Smooth muscle cell (in vitro differentiated cells): Measurements from ENCODE around the gene ETS1. TPM values are rescaled to one million over a fixed set of nuclear protein-coding genes. Genes with fewer than 3 reads are reported as not detected.

Experiments
- DNase-seq: peaks from one replicate; lab custom pipeline; 2025; ENCODE audit not compliant: unreplicated experiment; lab: John Stamatoyannopoulos, UW
- H2AFZ ChIP-seq: fragments of 200-600 bp; sonication (generic); 2 replicates; pipeline ENCODE4 v1.6.0; 2016; ENCODE audit warnings: antibody characterized with exemption, low read depth, mild to moderate bottlenecking
- H3F3A ChIP-seq: fragments of 200-600 bp; sonication (generic); 2 replicates; pipeline ENCODE4 v1.6.0; 2017; ENCODE audit warnings: antibody characterized with exemption, low read depth
- H3K27ac ChIP-seq: fragments of 200-600 bp; sonication (generic); 2 replicates; pipeline ENCODE4 v1.5.1; 2016; ENCODE audit warnings: low read depth, mild to moderate bottlenecking
- H3K27me3 ChIP-seq: fragments of 200-600 bp; sonication (generic); 2 replicates; pipeline ENCODE4 v1.6.1; 2016; ENCODE audit warnings: low read depth, mild to moderate bottlenecking
- H3K36me3 ChIP-seq: fragments of 200-600 bp; sonication (generic); 2 replicates; pipeline ENCODE4 v1.5.1; 2016; ENCODE audit warnings: low read depth
- H3K4me1 ChIP-seq: fragments of 200-600 bp; sonication (generic); 2 replicates; pipeline ENCODE4 v1.5.1; 2016; ENCODE audit warnings: low read depth
- H3K4me2 ChIP-seq: fragments of 200-600 bp; sonication (generic); 2 replicates; pipeline ENCODE4 v1.6.0; 2016; ENCODE audit warnings: mild to moderate bottlenecking
- H3K4me3 ChIP-seq: fragments of 200-600 bp; sonication (generic); 2 replicates; pipeline ENCODE4 v1.5.1; 2016; ENCODE audit warnings: mild to moderate bottlenecking
- H3K79me2 ChIP-seq: fragments of 200-600 bp; sonication (generic); 2 replicates; pipeline ENCODE4 v1.6.0; 2016; ENCODE audit warnings: low read depth, mild to moderate bottlenecking
- H3K9ac ChIP-seq: fragments of 200-600 bp; sonication (generic); 2 replicates; pipeline ENCODE4 v1.6.0; 2016; ENCODE audit warnings: low read depth
- H3K9me3 ChIP-seq: fragments of 200-600 bp; sonication (generic); replicated peaks from 2 replicates; pipeline ENCODE4 v1.5.1; 2016; ENCODE audit warnings: low read depth
- H4K20me1 ChIP-seq: fragments of 200-600 bp; sonication (generic); 2 replicates; pipeline ENCODE4 v1.6.0; 2016; ENCODE audit warnings: low read depth
- WGBS: methylation state at CpG from one replicate; pipeline ENCODE4 v1.1.7; 2016; ENCODE audit warnings: low lambda C conversion rate; 5-methylcytosine and 5-hydroxymethylcytosine counted together
- polyA plus RNA-seq: library from polyadenylated mRNA; unstranded; fragments of >200 nt; fragmentation: Nextera tagmentation; extraction: Ambion mirVana; gene quantifications from 2 replicates; pipeline ENCODE4 v1.2.1, GENCODE V29; 2016
- total RNA-seq: library from RNA; depleted of rRNA; stranded (reverse); fragments of >200 nt; gene quantifications from 2 replicates; pipeline ENCODE4 v1.2.3, GENCODE V29; 2014
- TF ChIP-seq, protein P1 (sequence below): fragments of 200-600 bp; sonication (generic); IDR thresholded peaks from 2 replicates; pipeline ENCODE4 v1.5.1; 2017; ENCODE audit warnings: borderline replicate concordance, mild to moderate bottlenecking, antibody characterized with exemption; ENCODE audit not compliant: insufficient read depth, poor library complexity, severe bottlenecking

Gene ETS1
- total and polyA plus RNA-seq, 2 experiments from 2014 or later: 4.1 to 22.8 TPM

DNA sequence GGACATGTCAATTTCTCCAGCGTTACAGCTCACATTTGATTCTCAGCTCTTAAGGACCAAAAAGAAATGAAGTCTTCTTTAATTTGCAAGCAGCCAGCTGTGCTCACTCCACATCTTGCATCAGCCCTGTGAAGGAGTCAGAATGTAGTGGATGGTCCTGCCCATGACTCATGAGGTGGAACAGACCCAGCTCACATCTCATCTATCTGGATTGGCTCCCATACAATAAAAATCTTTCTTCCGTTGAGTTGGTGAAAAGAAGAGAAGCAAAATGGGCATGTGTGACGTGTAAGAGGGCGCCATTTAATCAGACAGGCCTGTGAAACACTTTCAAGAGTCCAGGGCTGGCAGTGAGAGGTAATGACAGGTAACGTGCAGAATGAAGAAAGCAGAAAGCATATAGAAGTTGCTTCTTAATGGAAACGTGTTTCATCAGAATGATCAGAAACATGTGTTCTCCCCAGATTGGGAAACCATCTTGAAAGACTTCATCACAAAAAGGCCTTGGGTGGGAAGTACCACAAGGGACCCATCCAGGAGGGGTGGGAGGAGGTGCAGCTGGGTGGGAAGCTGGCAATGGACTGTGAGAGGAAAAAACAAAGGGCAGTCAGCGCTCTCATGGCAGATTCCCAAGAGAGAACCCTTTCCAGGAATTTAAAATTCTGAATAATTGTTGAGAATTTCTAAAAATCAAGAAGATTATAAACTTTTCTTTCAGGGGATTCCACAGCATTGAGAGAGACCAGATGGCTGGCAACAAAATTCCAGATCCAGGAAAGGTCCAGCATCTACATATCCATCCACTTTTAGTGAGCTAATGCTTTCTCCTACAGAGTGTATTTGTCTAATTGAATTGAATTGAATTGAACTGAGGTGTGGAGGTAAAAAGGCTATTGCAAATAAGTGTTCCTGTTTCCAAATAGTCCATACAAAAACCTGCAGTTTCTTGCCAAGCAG is 57.0 kb downstream of the ETS1 start:
- H2AFZ ChIP-seq: no peak overlapping the region
- no peak for DNase-seq
- H3K27me3 ChIP-seq: no peaks in the 10 kb centered on the region
- H3K36me3 ChIP-seq: no peaks in the 10 kb centered on the region
- H3F3A ChIP-seq: no peaks in the 10 kb centered on the region
- peaks cover 3% of the 10 kb centered on the region for H3K4me1 ChIP-seq
- no peak overlapping the region for H3K9ac ChIP-seq
- no peaks in the 10 kb centered on the region for H3K79me2 ChIP-seq
- 80% methylated on average over 7 of the region's 7 CpGs for WGBS
- H3K27ac ChIP-seq: no peak overlapping the region
- TF ChIP-seq, protein P1, sequence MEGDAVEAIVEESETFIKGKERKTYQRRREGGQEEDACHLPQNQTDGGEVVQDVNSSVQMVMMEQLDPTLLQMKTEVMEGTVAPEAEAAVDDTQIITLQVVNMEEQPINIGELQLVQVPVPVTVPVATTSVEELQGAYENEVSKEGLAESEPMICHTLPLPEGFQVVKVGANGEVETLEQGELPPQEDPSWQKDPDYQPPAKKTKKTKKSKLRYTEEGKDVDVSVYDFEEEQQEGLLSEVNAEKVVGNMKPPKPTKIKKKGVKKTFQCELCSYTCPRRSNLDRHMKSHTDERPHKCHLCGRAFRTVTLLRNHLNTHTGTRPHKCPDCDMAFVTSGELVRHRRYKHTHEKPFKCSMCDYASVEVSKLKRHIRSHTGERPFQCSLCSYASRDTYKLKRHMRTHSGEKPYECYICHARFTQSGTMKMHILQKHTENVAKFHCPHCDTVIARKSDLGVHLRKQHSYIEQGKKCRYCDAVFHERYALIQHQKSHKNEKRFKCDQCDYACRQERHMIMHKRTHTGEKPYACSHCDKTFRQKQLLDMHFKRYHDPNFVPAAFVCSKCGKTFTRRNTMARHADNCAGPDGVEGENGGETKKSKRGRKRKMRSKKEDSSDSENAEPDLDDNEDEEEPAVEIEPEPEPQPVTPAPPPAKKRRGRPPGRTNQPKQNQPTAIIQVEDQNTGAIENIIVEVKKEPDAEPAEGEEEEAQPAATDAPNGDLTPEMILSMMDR: no peak
- no peak overlapping the region for H3K4me2 ChIP-seq
- no peak overlapping the region for H3K4me3 ChIP-seq
- no peaks in the 10 kb centered on the region for H4K20me1 ChIP-seq
- H3K9me3 ChIP-seq: no peaks in the 10 kb centered on the region

DNA sequence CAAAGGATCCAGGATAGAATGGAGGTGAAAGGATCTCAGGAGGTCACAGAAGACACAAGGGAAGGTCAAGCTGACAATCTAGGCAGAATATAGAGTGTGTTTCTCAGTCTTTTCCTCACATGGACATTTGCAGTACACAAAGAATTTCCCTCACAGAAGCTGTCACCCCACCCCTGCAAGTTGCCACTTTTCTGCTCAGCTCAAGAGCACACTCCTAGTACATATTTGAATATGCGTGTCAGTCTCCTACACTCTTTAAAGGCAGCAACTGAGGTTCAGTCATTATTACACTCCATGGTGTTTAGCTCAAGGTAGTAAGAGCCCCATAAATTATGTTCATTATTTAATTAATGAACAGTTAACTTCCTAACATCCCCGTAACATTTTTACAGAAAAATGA is 59.1 kb downstream of the ETS1 start:
- H3K4me2 ChIP-seq: no peak overlapping the region
- no peak overlapping the region for H3K4me3 ChIP-seq
- no peaks in the 10 kb centered on the region for H4K20me1 ChIP-seq
- no peak overlapping the region for H2AFZ ChIP-seq
- DNase-seq: no peak
- H3K27me3 ChIP-seq: no peaks in the 10 kb centered on the region
- H3K27ac ChIP-seq: no peak overlapping the region
- peaks cover 6% of the 10 kb centered on the region for H3K4me1 ChIP-seq
- H3K79me2 ChIP-seq: no peaks in the 10 kb centered on the region
- H3F3A ChIP-seq: peaks cover 4% of the 10 kb centered on the region
- no peaks in the 10 kb centered on the region for H3K36me3 ChIP-seq
- no peaks in the 10 kb centered on the region for H3K9me3 ChIP-seq
- 92% methylated on average over 2 of the region's 2 CpGs for whole genome bisulfite sequencing
- TF ChIP-seq, protein P1: no peak
- H3K9ac ChIP-seq: no peak overlapping the region

DNA sequence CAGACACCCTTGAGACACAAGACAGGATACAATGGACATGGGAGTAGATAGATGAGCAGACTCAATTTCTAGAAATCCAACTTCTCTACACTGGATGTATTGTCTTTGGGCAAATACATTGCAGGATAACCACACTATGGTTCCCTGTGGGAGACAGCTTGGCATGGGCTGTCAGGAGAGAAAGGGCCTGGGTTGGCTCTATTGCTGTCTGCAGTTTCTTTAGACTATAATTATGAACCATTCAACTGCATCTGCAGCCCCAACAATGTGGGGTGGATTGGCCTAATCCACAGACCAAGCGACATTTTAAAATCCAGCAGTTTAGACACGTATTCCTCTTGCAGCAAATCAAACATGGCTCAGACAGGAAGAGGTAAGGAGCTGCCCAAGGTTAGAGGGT is 60.3 kb downstream of the ETS1 start:
- no peak overlapping the region for H3K4me3 ChIP-seq
- H3K27me3 ChIP-seq: no peaks in the 10 kb centered on the region
- no peak for DNase-seq
- H2AFZ ChIP-seq: no peak overlapping the region
- no peaks in the 10 kb centered on the region for H3K9me3 ChIP-seq
- H3K79me2 ChIP-seq: no peaks in the 10 kb centered on the region
- H3K4me1 ChIP-seq: peaks cover 11% of the 10 kb centered on the region
- WGBS: 96% methylated on average over 2 of the region's 2 CpGs
- H4K20me1 ChIP-seq: no peaks in the 10 kb centered on the region
- no peak overlapping the region for H3K9ac ChIP-seq
- no peak overlapping the region for H3K27ac ChIP-seq
- peaks cover 7% of the 10 kb centered on the region for H3F3A ChIP-seq
- no peak overlapping the region for H3K4me2 ChIP-seq
- no peaks in the 10 kb centered on the region for H3K36me3 ChIP-seq
- TF ChIP-seq, protein P1: no peak
